Measurements from ENCODE around the gene TRIM31.

The TRIM31 gene, protein sequence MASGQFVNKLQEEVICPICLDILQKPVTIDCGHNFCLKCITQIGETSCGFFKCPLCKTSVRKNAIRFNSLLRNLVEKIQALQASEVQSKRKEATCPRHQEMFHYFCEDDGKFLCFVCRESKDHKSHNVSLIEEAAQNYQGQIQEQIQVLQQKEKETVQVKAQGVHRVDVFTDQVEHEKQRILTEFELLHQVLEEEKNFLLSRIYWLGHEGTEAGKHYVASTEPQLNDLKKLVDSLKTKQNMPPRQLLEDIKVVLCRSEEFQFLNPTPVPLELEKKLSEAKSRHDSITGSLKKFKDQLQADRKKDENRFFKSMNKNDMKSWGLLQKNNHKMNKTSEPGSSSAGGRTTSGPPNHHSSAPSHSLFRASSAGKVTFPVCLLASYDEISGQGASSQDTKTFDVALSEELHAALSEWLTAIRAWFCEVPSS

DNA sequence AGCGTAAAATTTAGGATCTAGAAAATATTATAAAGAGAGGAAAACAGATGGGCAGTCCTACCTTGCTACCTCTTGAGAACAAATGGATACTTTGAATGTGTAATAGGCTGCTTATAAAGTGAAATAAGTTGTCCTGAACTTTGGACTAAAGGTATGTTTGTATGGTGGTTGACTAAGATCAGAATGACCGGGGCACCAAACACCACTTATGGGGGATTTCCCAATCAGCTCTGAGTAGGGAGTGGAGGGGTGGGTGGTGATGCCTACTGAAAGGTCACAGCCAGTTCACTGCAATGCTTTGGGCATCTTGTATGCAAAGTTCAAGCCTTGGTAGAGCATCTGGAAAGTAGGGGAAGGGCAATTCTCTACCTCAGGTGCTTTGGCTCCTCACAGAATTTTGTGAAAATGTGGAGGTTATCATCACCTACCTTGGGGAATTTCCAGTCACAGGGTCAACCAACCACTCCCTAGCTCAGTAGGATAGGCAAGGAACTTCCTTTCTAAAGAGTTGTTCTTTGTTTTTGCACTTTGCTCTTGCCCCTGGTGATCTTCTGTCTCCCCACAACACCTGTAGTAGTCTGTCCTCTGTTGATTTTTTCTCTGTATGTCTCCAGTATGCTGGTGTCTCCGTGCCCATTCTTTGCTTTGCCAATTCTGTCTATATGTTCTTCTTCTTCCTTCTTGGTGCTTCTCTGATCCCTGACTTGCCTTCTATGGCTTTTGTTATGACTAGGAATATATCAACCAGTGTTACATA lies at the start of gene TRIM31:
Gene TRIM31, minus strand, starts transcription at position 88 of the 757 bp plus-strand sequence. CDS start 285 bp downstream, outside the sequence.
- no peak for DNase-seq (ENCODE audit: low read depth)

DNA sequence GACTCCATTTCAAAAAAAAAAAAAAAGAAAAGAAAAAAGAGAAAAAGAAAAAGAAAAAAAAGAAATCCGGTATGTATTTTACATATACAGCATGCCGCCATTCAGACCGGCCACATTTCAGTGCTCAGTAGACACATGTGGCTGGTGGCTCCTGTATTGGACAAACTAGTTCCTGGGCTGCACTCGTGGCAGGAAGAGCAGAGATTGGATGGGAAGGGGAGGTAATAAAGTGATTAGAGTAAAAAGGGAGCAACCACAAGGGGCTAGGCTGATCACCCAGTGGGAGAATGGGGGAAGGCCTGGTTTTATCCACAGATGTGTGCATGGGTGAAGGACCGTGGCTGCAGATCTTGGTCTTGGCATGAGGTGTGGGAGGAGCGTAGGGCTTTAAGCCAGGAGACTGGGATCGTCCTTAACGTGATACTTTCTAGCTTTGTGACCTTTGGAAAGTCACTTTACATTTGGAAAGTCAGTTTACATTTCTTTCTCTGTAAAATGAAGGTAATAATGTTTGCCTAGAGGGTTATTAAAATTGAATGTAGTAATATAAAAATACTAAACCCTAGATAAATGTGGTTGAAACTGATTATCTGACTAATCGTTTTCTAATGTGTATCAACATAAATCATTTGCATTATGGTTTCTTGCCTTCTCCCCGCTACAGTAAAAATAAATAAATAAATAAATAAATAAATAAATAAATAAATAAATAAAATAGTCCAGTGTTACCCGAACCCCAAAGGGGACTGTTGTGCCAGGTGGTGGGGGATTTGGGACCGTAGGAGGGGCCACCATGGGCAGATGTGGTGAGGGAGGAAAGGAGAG lies 49.6 kb upstream of the TRIM31 start:
- DNase-seq (ENCODE audit: low read depth) = no peak

GRCh38 chr6:30160785-30161531 lies 48.1 kb upstream of the TRIM31 start, which contains the start of gene TRIM10:
TRIM10 (minus strand) TSS chr6:30161211; CDS start chr6:30160858, 353 bp downstream.
- no peak for DNase-seq (ENCODE audit: low read depth)

DNA sequence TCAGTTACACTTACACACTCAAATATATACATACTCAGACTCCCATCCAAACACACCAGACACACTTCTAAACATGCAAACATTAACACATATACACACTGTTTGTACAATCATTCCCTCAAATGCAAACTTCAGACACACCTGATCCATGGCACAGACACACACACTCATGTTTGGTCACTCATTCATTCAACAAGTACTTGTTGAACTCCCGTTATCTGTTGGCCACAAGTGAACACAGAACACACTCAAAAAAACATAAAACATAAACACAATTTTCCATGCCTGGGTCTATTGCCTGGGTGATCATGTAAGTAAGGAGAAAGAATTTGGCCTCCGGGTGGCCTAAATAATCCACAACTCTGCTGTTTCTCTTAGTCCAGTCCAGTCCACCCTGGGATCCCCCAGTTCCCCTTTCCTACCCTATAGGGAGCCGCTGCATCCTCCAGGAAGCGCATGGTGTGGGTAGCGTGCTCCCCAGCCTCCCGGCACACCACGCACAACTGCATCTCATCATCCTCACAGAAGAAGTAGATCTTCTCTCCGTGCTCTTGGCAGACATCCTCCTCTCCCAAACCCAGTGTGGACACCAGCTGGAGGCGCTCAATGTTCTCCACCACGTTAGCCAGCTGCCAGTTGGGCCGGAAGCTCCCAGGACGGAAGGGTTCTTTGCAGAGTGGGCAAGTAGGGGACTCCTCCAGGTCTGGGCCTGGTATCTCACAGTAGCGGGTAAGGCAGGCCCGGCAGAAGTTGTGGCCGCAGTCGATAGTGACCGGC lies 47.3 kb upstream of the TRIM31 start:
- no peak for DNase-seq (ENCODE audit: low read depth)

GRCh38 chr6:30158475-30159040 lies 45.7 kb upstream of the TRIM31 start:
- no peak for DNase-seq (ENCODE audit: low read depth)

GRCh38 chr6:30157999-30158398 lies 45.1 kb upstream of the TRIM31 start:
- no peak for DNase-seq (ENCODE audit: low read depth)

DNA sequence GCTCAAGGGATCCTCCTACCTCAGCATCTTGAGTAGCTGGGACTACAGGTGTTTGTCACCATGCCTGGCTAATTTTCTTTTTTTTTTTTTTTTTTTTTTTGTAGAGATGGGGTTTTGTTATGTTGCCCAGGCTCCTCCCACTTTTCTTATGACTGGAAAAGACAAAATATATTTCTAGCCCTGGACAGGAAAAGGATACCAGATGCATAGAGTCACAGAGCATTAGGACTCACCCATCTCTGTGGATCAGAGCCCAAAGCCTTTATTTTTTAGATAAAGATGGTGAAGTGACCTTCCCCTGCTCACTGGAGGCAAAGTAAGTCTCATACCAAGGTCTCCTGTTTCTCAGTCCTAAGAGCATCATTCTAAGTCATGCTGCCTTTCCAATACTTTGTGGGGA lies 44.7 kb upstream of the TRIM31 start:
- DNase-seq (ENCODE audit: low read depth) = no peak

DNA sequence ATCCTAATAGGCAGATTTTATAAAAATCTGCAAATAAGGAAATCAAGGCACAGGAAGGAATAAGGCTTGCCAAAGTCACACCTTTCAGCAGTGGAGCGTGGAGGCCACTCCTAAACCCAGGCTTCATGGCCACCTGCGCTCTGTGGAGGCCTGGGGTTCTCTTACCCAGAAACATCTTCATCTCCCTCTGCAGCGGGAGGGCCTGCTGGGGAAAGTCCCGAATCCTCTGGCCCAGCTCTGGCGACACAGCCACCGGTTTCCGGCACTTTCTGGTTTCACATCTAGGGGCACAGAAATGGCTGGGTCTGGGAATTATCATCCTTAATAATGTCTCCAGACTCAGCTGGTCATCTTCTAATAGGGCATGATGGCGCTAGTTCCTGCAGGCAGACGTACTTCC lies 43.9 kb upstream of the TRIM31 start:
- no peak for DNase-seq (ENCODE audit: low read depth)

DNA sequence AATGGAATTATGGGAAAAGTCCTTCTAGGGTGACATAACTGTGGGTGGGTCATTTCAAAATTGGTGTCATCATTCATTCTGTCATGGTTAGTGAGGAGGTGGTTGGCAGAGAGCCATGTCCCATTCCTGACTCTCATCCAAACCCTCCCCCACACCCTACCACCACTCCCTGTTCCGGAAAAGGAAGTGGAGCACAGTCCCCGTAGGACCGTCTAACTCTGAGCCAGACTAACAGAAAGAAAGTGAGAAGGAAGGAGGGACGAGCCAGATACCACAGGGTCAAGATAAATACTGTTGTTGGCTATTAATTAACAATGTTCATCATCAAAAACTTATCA lies 43.3 kb upstream of the TRIM31 start:
- no peak for DNase-seq (ENCODE audit: low read depth)

GRCh38 chr6:30155520-30156261 lies 42.8 kb upstream of the TRIM31 start:
- no peak for DNase-seq (ENCODE audit: low read depth)

DNA sequence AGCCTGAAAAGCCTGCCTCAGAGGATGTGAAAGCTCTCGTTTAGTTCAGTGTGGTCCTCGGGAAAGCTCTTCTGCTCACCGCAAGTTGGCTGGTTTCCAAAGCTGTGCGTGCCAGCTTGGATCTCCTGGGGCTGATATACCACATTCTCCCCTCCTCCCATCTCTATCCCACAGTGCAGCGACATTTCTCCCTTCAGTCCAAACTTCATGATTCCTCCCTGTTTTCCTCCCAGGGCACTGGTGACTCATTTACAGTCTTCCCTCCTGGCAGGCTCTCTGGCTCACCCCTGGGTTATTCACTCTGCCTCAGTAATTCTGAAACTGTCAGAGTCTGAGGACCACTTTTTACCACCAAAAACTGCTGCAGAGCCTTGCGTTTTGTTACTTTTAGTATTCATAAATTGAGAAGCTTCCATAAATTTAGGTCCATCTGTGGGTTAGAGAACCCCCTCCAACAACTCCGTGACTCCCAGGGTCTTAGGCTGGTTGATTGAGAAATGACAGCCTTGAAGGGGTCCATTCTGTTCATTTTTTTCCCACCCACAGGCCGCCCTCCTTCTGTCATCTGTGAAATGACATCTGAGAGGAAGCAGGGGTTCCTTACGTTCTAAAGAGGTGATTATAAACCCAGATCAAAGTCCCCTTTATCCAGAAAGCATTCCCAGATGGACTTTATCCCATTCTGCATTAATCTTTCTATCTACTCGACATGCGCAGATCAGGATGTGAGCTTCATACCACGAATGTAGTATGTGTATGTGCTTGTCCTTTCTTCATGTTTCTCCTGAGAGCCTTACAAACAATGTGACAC lies 42.0 kb upstream of the TRIM31 start:
- DNase-seq (ENCODE audit: low read depth) = no peak

GRCh38 chr6:30154061-30154460 lies 41.2 kb upstream of the TRIM31 start:
- DNase-seq (ENCODE audit: low read depth) = no peak

DNA sequence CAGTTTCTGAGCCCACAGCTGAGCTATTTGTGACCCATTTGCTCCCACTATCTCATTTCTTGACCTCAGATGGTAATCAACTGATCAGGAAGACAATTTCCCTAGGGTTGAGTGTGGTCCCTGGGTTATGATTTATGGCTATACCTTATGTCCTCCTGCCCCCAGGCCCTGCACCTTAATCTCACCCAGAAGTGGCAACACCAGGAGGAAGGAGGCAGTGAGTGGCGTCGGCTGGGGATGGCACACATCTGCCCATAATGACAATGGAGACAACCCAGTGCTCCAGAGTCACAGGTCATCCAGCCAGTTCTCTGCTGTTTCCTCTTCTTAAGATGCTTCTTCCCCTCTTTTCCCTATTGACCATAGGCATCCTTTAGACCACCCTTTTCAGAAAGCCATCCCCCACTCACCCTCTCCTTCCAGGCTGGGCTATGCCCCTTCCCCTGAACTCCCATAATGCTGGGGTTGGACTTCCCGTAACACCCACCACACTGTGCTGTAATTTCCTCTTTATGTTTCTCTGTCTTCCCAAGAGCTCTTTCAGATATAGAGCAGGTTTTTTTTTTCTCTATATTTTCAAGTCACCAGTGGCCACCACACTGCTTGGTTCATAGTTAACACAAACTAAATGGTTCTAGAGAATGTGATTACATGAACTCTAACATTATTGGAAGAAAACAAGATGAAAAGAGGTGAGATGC lies 40.2 kb upstream of the TRIM31 start:
- no peak for DNase-seq (ENCODE audit: low read depth)

DNA sequence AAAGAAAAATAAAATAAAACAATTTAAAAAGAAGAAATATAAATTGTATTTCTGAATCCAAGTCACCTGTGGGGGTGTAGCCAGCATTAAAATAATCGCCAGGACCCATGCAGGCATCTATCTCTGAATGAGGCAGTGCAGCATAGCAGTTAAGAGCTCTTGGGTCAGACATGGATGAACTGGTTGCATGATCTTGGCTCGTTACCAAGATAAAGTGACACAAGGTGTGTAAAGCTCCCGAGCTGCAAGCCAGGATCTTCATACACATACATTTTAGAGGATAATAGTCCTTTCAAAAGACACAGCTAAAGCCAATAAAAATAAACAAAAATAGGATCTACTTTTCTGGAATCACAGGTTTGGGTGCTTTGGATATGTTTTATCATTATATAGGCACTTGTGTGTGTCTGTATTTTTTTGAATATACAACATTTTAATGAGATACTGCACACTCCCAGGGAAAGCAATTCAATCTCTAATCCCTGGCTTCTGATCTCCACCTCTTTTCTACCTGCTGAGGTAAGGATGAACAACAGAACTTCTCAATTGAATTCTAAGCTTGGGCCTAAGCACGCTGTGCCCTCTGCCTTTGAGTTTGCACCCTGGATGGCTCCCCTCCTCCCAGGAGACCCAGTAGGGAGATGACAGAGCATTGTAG lies 39.3 kb upstream of the TRIM31 start:
- no peak for DNase-seq (ENCODE audit: low read depth)

DNA sequence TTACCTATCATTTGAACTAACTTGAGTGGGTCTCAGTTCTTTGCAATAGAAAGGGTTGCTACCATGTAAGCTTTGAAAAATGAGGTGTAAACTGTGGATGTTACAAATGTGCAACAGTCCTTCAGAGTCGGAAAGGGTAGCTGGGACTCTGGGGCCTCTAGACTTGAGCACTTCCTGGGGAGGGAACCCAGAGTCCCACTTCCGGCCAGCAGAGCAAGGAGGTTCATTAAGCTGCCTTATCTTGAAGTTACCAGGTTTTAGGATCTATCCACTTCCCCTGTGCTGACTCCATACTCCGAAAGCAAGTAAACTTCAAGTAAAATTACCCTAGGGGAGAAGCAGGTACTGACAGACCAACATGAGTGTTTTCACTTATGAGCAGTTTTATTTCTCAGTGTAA lies 38.7 kb upstream of the TRIM31 start:
- DNase-seq (ENCODE audit: low read depth) = no peak

DNA sequence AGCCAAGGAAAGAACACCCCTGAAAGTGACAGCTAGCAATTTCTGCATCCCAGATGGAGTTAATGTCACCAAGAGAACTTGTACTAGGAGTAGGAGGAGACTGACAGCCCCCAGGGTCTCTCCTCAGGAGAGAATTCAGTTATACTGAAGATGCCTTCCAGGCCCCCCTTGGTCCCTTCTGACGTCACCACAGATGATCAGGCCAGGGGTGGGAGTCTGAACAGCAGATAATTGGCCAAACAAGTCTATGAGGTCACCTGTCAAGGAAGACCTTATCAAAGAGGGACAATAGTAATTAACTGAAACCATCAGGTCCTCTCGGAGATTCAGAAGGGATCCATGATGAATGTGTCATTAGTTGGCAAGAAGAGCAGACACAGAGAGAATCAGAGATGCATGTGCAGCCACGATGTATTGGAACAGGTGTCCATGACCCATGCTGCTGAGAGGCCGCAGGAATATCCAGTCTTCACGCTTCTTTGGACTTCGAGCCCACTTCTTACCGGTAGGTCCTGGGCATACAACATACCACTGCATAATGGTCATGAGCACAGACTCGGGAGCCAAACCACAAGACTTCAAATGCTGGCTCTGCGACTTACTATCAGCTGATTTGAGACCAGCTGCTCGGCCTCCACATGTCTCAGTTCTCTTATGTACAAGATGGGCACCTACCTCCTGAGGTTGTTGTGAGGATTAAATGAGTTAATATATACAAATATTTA lies 37.9 kb upstream of the TRIM31 start:
- no peak for DNase-seq (ENCODE audit: low read depth)
